GM15510 (cell line): ENCODE data around the gene SLCO1C1.

Source experiments
- POLR2A ChIP-seq: IDR thresholded peaks from 3 replicates; pipeline ENCODE4 v1.6.1; 2011; ENCODE audit warnings: borderline replicate concordance; ENCODE audit not compliant: insufficient read length; ENCODE audit errors: extremely low read depth

SLCO1C1 gene

DNA sequence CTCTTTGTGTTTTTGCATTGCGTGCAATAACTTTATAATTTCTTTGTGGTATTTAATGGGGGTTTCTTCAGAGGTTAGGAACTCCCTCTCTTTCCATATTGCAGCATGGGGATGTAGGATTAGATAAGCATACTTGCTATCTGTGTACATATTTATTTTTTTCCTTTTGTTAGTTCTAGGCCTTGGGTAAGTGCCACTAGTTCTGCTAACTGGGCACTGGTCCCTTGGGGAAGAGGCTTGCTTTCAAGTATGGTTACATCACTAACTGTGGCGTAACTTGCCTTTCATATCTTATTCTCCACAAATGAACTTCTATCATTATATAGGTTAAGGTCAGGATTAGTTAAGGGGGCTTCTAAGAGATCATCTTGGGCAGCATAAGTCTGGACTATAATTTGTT, 83.8 kb downstream of the SLCO1C1 start:
- TF ChIP-seq POLR2A, result no peak

DNA sequence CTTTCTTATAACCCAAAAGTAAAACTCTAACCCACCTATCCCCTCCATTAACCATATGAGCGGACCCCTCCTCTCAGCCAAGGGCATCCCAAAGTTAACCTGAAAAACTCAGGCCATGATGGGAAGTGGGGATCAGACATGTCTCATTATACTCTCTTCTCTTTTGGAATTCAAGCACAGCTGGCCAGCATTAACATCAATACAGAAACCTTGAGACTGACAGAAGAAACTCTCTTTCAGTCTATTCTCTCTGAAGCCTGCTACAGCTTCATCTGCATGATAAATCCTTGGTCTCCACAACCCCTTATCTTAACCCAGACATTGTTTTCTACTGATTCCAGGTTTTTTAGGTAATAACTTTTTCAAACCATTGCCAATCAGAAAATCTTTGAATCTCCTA, 97.8 kb downstream of the SLCO1C1 start:
- TF ChIP-seq POLR2A, result no peak

DNA sequence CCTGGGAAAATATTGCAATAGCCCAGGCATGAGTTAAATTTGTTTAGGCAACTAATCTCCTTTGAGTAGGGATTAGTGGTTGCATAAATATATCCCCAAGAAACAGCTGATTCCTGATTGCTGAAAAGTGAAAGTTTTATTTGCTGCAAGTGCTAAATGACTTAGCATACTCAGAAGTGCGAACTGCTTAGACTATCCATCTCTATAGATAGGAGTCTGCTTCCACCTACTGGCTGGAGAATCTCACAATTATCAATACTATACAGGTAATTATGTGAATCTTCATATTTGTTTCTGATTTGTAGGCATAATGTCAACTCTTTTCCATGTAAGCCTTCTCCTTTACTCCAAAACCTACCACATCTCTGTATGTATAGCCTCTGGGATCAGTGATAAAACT, 103.4 kb downstream of the SLCO1C1 start:
- TF ChIP-seq POLR2A, result no peak

DNA sequence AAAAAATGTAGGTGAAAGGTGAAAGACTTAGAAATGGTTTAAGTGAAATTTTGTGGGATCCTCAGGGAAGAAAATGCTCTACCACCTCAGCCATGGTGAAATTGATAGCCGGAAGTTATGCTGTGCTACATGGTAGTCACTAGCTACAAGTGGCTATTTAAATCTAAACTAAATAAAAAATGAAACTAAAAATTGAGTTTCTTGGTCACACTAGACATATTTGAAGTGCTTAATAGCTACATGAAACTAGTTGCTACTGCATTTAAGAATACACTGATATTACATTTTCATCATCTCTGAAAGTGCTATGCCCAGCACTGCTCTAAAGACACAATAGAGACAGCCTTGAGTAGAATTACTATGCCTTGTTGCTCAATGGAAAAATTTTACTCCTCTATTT, 105.0 kb downstream of the SLCO1C1 start:
- no peak for TF ChIP-seq POLR2A

DNA sequence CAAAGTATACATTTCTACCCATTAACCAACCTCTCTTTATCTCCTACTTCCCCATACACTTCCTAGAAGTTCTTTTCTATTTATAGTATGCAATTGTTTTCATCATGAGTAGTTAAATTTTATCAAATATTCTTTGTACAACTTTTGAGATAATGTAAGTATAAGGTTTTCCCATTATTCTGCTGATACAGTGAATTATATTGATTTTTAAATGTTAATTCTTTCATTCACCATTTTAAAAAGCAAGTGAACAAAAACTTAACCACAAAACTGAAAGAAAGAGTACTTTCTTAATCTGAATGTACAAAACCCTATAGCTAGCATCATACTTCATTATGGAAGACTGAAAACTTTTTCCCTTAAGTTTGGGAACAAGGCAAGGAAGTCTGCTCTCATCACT, 105.9 kb downstream of the SLCO1C1 start:
- no peak for TF ChIP-seq POLR2A
